GM18505 (cell line): Measurements from ENCODE around the gene OR2V2.

Source experiments
- ATAC-seq: cut with Tn5 transposase; IDR thresholded peaks from one replicate; pipeline ENCODE4 v1.9.1; 2021; ENCODE audit not compliant: unreplicated experiment
- POLR2A ChIP-seq: IDR thresholded peaks from 4 replicates; pipeline ENCODE4 v1.6.1; 2011; ENCODE audit warnings: borderline replicate concordance; ENCODE audit not compliant: insufficient read depth, insufficient read length; ENCODE audit errors: extremely low read depth

The OR2V2 gene

DNA sequence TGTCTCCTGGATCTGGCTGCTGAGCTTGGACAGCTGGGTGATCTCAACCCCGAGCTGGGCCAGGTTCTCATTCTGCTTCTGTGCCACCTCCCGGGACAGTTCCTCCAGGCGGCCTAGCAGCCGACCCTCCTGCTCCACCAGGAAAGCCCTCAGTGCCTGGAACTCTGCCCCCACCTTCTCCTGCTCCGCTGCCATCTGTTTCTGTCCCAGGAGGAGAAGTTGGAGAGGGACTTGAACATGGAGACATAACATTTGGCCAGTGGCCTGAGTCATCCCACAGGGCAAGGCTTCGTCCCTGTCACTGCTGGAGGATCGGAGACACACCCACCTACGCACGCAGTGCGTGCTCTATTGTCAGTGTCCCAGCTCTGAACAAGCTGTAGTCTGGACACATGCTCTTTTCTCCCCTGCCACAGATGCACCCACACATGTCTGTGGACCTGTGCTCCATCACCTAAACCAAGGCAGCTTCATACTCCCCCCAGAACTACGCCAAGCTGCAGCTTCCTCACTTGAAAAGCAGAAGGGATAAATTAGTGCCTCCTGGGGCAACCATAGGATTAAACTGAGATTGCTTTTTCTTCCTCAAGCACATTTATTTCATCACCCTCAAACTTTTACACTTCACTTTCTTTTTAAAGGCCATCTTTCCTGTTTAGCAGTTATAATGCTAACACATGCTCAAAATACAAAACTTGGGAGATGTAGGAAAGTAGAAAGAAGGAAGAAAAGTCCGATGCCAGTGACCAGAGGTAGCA, 52.7 kb downstream of the OR2V2 start:
- TF ChIP-seq POLR2A: no peak
- no peak for ATAC-seq

DNA sequence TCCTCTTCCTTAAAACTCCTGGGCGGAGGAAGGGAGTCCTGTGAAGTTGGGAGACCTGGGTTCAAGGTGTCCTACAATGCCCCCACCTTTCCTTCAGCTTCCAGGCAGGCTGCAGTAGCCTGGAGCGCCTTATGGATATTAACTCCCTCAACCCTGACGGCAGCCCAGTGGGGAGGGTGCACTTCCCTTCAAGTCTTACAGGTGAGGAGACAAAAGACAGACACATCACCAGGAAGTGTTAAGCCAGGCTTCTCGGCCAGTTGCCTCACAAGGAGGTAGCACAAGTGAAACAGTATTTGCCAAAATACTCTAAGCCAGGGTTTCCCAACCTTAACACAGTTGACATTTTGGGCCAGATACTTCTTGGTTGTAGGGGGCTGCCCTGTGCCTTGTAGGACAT, 53.4 kb downstream of the OR2V2 start:
- no peak for ATAC-seq
- no peak for TF ChIP-seq POLR2A

DNA sequence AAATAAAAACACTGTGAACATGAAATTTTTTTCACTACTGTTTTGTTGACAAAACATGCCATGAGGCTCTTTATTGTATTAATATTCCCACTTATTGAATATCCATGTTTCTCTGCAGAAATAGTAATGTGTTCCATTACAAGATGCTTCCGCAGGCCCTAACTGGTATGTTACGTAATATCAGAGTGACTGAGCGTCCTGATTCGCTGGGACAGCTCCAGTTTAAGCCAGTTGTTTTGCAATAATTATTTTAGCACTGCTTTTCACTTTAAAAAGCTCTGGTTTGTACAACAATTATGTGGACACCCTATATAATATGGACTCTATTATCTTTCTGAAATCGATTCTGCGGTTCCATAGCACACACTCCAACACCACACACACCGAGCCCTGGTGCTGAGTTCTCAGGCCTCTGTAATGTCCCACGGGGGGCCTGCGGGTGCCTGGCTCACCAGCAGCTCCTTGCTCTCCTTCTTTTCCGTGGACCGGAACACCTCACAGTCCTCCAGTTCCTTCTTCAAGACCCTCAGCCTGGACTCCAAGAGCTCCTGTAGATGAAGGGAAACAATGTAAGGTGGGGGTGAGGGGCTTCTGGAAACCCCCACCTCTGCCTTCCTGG, 55.8 kb downstream of the OR2V2 start:
- TF ChIP-seq POLR2A: no peak
- no peak for ATAC-seq

DNA sequence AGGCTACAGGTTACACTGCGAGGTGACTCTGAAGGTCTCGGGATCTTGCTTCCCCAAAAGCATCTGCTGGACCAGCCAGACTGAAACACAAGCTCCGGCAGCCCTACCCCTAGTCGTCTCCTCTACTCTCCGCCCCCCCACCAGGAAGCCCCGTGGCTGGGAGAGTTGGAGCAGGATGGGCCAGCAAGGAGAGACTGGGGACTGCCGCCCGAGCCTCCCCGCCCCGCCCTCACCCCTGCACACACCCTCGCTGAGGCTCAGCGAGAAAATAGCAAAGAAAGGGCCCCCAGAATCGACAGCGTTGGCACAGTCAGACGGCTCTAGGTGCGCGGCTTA, 56.4 kb downstream of the OR2V2 start:
- no peak for TF ChIP-seq POLR2A
- ATAC-seq: no peak

DNA sequence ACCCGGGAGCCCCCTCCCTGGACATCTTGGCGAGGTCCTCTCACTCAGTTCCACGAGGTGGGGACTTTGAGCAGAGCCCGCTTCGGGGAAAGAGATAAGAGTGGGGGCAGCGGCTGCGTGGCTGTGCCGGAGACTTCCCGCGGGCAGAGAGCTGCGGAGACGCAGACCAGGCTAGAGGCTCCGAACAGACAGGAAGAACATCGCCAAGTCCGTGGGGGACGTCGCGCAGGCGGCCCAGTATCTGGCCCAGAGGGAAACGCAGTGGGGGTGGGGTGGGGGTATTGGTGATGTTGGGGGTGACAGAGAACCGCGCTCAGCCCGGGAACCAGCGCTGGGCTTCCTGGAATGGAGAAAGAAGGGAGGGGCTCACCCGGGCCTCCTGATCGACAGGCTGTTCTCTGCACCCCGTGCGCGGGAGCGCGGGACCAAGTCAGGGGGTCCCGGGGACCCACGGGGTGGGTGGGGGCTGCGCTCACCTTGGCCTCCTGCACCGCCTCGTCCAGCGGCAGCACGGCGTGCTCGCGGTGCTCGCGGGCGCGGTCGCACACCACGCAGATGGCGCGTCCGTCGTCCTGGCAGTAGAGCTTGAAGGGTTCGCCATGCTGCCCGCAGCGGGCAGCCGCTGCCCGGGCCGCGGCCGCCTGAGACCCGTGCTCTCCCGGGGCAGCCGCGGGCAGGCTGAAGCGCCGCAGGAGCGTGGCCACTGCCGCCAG, 56.9 kb downstream of the OR2V2 start:
- no peak for TF ChIP-seq POLR2A
- no peak for ATAC-seq

DNA sequence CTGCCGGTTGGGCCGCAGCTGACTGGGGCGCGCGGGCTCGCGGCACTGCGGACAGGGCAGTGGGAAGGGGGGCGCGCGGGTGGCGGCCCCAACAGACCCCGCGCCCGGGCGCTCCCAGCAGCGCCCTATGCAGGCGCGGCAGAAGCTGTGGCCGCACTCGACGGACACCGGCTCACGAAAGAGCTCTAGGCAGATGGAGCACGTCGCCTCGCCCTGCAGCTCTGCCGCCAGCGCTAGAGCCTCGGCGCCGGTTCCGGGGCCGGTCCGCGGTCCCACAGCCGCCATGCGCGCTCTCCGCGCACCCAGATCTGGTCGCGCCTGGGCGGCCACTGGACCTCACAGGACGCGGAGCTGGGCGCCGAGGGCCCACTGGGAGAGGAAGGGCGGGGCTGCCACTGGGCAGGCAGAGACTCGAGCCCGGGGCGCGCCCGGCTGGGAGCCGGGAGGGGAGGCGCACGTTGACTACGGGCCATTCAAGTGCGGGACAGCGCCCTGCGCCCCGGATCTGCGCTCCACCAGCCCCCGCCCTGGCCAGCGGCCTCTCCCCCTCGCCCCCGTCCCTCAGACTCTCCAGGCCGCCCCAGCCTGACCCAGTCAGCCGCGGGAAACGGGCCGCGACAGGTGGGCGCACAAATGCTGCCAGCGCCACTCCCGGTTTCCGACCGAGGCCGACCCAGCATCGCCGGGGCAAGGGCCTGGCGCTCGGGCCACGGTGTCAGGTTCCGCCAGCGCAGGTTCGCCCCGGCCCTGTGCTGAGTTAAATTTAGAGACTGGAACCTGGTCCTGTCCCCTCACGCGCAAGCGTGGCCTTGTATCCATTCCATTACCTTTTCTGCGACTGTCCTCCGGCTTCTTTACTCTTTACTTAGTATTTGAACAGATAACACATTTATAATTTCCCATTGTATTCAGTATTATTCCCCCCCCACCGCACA, 57.7 kb downstream of the OR2V2 start, which contains the start of gene TRIM7:
TSS of gene TRIM7 (minus strand) at position 371 of the 935 bp plus-strand sequence. CDS start at position 285, 86 bp downstream.
- no peak for ATAC-seq
- no peak for TF ChIP-seq POLR2A

DNA sequence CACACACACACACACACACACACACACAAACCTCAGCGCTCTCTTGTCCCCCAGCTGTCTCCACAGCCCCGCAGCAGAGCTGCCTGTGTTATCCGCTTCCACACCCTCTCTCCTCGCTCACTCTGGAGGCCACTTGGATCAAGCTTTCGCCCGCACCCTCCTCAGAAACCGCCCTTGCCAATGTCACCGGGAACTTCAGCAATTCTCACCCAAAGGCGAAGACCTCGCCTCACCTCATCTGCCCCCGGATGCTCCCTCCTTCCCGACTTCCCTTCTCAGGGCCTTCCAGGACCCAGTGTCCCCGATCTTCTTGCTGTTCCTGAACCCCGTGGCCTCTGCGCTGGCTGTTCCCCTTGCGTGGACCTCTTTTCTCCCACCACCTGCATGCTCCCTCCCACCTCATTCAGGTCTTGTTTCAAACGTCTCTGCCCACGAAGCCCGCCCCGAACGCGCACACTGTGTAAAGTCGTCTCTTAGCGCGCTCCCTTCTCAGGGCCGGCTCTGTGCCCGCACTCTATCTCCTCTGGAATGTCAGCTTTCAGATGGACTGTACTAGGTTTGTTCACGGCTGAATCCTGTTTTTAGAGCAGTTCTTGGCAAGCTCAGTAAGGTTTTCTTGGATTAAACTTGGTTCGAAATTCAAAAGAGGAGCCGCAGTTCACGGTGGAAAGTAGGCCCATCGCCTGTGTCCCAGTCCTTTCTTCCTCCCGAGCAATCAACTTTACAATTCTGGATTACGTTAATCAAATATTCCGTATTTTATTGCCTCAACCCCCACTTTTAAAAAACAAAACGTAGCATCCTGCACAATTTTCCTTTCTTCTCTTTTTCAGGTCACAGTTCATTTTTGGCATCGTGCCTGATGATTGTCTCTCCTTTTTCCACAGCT, 58.6 kb downstream of the OR2V2 start:
- ATAC-seq: no peak
- TF ChIP-seq POLR2A: no peak

DNA sequence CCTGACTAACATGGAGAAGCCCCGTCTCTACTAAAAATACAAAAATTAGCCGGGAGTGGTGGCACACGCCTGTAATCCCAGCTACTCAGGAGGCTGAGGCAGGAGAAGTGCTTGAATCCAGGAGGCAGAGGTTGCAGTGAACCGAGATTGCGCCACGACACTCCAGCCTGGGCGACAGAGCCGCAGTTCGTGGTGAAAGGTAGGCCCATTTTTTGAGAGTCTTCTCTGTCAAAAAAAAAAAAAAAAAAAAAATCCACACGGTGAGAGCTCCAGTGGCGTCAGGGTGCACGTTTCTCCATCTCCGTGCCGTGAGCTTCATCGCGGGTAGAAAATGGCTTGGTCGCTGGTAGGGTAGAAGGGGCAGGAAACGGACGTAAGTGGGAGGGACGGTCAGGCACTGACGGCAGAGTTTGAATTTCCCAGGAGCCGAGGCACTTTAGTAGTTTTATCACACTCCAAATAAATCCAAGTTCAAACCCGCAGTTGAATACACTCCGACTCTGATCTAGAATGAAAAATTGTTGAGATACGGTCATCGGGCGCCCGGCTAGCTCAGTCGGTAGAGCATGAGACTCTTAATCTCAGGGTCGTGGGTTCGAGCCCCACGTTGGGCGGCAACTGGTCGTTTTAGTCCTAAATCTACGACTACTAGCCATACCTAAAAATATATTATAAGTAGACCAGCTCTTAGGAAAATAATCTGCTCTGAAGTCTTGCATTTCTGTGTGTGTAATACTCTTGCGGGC, 60.0 kb downstream of the OR2V2 start:
- no peak for TF ChIP-seq POLR2A
- no peak for ATAC-seq

DNA sequence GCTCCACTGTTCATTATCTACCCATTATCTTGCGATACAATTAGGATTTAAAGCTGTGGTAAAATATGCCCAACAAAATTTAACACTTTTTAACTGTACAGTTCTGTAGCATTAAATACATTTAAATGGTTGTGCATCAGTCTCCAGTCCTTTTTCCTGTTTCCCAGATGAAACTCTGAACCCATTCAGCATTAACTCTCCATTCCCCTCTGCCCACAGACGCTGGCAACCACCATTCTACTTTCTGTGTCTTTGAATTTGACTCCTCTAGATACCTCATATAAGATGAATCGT, 60.5 kb downstream of the OR2V2 start:
- ATAC-seq: no peak

More for the DNA sequence above, 60.5 kb downstream of the OR2V2 start:
- TF ChIP-seq POLR2A: no peak
